Measurements from ENCODE around the gene LNP1.

LNP1 gene

GRCh38 chr3:100427699-100428098 lies 26.4 kb downstream of the LNP1 start:
- ATAC-seq = no peak
- no peak for TF ChIP-seq PPARA (CRISPR knock-in tag; IDR thresholded peaks at IDR 0.05; ENCODE audit: borderline replicate concordance)
- TF ChIP-seq ESRRG (CRISPR knock-in tag; IDR thresholded peaks at IDR 0.05) = no peak
- no peak for TF ChIP-seq ZNF8 (CRISPR knock-in tag; IDR thresholded peaks at IDR 0.05)
- no peak for TF ChIP-seq POU6F1 (CRISPR knock-in tag; IDR thresholded peaks at IDR 0.05; ENCODE audit: borderline replicate concordance, low read depth)
- TF ChIP-seq PATZ1 (CRISPR knock-in tag; IDR thresholded peaks at IDR 0.05; ENCODE audit: borderline replicate concordance) = no peak
- no peak for TF ChIP-seq GLIS3 (CRISPR knock-in tag; IDR thresholded peaks at IDR 0.05)
- TF ChIP-seq RARB (CRISPR knock-in tag; IDR thresholded peaks at IDR 0.05) = no peak
- TF ChIP-seq CSRNP3 (CRISPR knock-in tag; IDR thresholded peaks at IDR 0.05) = no peak
- no peak for TF ChIP-seq BACH2 (CRISPR knock-in tag; IDR thresholded peaks at IDR 0.05; ENCODE audit: borderline replicate concordance)
- TF ChIP-seq ZFP3 (CRISPR knock-in tag; IDR thresholded peaks at IDR 0.05) = no peak
- TF ChIP-seq ISL1 (CRISPR knock-in tag; IDR thresholded peaks at IDR 0.05) = no peak
- no peak for TF ChIP-seq TCF4 (CRISPR knock-in tag; IDR thresholded peaks at IDR 0.05; ENCODE audit: borderline replicate concordance)
- TF ChIP-seq SNAI2 (CRISPR knock-in tag; IDR thresholded peaks at IDR 0.05) = no peak

GRCh38 chr3:100429187-100429716 lies 27.9 kb downstream of the LNP1 start:
- ATAC-seq = no peak
- TF ChIP-seq BACH2 (CRISPR knock-in tag; IDR thresholded peaks at IDR 0.05; ENCODE audit: borderline replicate concordance) (no peak), PPARA (CRISPR knock-in tag; IDR thresholded peaks at IDR 0.05; ENCODE audit: borderline replicate concordance) (no peak), GLIS3 (CRISPR knock-in tag; IDR thresholded peaks at IDR 0.05) (no peak), TOX (CRISPR knock-in tag; IDR thresholded peaks at IDR 0.05; ENCODE audit: borderline replicate concordance) (no peak), ZNF70 (CRISPR knock-in tag; IDR thresholded peaks at IDR 0.05) (no peak), ZNF565 (CRISPR knock-in tag; conservative IDR thresholded peaks at IDR 0.05; ENCODE audit: low read depth) (no peak), CSRNP3 (CRISPR knock-in tag; IDR thresholded peaks at IDR 0.05) (no peak), SNAI2 (CRISPR knock-in tag; IDR thresholded peaks at IDR 0.05) (no peak), ARNTL (CRISPR knock-in tag; IDR thresholded peaks at IDR 0.05; ENCODE audit: borderline replicate concordance, low read depth) (no peak), ZFP30 (CRISPR knock-in tag; IDR thresholded peaks at IDR 0.05) (no peak), CREB5 (CRISPR knock-in tag; IDR thresholded peaks at IDR 0.05; ENCODE audit: low read depth) (no peak), OSR1 (CRISPR knock-in tag; IDR thresholded peaks at IDR 0.05) (no peak), ZNF8 (CRISPR knock-in tag; IDR thresholded peaks at IDR 0.05) (no peak), PATZ1 (CRISPR knock-in tag; IDR thresholded peaks at IDR 0.05; ENCODE audit: borderline replicate concordance) (no peak), CSDC2 (CRISPR knock-in tag; IDR thresholded peaks at IDR 0.05) (no peak), TSHZ2 (CRISPR knock-in tag; IDR thresholded peaks at IDR 0.05) (no peak), ZC3H10 (CRISPR knock-in tag; IDR thresholded peaks at IDR 0.05) (no peak), ESRRG (CRISPR knock-in tag; IDR thresholded peaks at IDR 0.05) (no peak)

Measured in SK-N-SH treated with all-trans-retinoic acid at 6 μM for 48 hours (cell line).